NCI-H748 (cell line): Measurements from ENCODE around the gene GRK1.
"Not testable (repeated sequence)": the region's sequence is repeated elsewhere in the genome, so short reads cannot be mapped to it uniquely, and the experiment has no call there.

ENCODE experiments used
- DNase-seq: peaks from one replicate; lab custom pipeline; 2025; ENCODE audit not compliant: unreplicated experiment; lab: John Stamatoyannopoulos, UW

Gene GRK1

DNA sequence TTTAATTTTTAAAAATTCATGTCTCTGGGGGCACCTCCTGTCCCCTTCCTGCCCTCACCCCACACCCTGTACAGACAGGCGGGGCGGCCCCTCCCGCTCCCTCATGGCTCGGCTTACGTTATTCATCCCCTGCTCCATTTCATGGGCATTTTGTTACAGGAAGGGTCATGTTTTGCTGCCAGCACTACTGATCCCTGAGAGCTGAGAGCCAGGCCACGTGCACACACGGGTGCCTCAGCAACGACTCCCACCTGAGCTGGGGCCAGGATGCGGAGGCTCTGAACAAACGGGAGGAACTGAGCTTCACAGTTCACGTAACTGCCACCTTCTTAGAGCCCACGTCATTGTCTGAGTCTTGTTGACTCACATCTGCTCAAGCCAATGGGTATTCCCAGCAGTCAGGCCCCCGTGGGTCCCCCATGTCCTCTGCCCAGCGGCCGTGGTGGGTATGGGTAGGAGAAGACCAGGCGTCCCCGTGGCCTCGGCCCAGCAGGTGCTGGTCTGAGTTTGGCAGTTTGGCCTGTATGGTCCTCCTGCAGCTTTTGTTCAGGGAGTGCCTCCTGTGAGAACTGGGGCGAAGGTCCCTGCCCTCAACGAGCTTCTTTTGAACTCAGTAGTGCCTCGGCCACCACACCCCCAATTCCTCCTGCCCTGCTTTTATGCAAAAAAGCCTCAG lies 75.6 kb downstream of the GRK1 start:
- no peak for DNase-seq

DNA sequence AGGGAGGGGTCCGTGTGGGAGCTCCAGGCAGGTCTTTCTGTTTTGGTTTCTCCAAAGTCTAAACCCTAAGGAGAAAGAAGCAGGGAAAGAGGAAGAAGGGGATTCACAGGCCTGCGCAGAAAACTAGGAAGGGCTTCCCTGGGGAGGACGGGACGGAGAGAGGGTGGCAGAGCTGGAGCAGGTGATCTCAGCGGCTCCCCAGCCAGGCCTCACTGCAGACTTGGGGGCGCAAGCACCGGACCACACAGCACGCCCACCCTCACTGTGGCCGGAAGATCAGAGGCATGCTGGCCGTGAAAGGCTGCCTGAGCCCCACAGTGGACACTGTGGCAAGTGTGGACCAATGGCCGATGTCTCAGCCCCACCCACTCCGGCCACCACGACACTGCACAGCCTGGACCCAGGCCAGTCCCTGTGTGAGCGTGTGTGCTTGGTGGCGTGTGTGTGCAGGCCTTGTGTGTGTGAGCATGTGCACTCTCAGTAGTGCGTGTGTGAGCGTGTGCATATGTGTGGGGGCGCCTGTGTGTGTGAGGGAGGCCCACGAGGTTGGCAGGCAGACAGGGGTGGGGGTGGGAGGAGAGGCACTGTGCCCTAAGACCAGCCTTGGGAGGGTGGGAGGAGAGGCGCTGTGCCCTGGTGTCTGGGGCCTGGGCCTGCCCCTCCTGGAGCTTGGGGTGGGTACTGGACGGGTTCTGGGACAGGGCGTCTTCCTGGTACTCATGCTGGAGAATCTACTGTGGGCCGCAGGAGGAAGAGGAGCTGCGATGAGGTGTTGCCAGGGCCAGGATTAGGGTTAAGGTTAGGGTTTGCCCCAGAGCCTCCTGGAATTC lies 76.6 kb downstream of the GRK1 start:
- DNase-seq, result no peak

- no peak for DNase-seq
Measured at GRCh38 chr13:113744197-113745000, 77.4 kb downstream of the GRK1 start.

DNA sequence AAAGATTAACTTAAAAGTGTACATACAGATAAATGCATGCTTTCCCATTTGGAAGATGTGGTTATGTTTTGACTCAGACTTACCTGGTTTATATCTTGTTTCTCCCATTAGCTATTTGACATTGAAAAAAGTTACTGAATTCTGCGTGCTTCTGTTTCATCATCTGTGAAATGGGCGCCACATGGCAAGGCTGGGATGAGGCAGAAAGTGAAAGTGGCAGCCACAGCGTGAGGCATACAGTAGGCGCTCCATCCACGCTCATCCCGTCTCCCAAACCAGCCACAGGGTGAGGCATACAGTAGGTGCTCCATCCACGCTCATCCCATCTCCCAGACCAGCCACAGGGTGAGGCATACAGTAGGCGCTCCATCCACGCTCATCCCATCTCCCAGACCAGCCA lies 78.0 kb downstream of the GRK1 start:
- DNase-seq, result no peak

DNA sequence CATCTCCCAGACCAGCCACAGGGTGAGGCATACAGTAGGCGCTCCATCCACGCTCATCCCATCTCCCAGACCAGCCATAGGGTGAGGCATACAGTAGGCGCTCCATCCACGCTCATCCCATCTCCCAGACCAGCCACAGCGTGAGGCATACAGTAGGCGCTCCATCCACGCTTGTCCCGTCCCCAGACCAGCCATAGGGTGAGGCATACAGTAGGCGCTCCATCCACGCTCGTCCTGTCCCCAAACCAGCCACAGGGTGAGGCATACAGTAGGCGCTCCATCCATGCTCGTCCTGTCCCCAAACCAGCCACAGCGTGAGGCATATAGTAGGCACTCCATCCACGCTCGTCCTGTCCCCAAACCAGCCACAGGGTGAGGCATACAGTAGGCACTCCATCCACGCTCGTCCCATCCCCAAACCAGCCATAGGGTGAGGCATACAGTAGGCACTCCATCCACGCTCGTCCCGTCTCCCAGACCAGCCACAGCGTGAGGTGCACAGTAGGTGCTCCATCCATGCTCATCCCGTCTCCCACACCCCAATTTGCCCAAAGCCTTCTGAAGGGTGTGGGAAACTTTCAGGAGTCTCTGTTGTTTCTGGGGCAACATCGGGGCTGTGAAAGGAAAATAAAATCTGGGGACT lies 78.6 kb downstream of the GRK1 start:
- DNase-seq, result not testable (repeated sequence)

- DNase-seq, result no peak
Measured at GRCh38 chr13:113746143-113746525, 79.1 kb downstream of the GRK1 start.

DNA sequence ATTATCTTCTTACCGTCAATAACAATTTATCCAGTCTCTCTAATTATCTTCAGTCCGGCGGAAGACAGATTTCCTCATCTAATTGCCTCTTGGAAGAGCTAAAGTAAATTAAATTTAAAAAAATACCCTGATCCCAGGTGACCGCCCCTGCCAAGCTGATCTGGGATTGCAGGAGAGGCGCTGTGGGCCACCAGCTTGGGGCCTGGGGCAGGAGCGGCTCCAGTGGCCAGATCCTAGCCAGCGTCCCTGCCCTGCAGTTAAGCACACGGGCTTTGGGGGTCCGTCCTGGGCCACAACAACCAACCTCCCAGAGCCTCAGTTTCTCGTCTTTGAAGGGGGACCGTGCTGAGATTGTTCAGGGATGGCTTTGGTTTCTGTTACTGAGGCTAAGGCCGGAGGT lies 79.7 kb downstream of the GRK1 start:
- DNase-seq, result peak; percentile 21

DNA sequence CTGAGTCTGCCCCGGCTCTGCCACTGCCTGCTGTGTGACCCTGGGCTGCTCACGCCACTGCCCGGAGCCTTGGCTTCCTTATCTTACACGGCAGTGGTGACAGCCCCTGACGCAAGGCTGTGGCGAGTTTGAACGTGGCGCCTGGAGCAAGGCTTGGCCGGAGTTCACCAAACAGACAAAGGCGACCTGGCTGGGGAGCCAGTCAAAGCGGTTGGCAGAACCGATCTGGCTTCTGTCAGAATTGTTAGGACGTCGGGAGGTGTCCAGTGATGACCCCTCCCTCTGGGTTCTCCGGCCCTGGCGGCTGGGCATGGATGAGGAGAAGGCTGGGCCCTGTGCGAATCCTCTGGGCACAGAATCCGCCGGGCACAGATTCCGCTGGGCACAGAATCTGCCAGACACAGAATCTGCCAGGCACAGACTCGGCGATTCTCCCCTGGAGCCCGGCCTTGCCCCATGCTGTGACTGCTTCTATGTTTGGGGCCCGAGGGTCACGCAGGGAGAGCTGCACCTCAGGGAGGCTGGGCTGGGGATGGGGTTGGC lies 80.3 kb downstream of the GRK1 start:
- DNase-seq, result no peak

DNA sequence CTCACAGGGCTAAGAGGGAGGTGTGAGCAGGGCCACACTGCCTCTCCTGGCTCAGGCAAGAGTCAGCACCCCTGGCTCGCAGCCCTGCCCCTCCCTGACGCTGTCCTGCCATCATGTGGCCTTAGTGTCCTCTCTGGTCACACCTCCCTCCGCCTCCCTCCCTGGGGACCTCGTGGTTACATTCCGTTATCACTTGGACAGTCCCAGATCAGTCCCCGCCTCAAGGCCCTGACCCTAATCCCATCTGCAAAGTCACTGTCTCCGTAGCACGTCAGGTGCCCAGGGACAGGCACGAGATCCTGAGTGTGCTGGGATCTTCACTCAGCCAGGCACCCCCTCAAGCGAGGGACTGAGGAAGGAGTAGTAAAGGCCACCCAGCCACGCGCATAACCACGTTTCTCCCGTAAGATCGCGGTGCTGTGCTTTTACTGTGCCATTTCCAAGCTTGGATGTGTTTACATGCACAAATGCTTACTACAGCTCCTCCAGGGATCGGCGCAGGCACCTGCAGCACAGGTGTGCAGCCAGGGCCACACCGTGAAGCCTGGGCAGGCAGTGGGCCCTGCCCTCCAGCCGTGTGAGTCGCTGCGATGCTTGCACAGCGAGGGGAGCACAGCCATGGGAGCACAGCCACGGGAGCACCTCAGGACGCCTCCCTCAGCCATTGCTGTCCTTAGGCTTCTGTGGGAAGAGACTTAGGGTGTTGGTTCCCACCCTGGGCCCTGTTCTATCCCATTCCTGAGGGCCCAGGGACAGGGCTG lies 81.3 kb downstream of the GRK1 start:
- DNase-seq, result no peak

- DNase-seq, result no peak
Measured at GRCh38 chr13:113748862-113749451, 81.9 kb downstream of the GRK1 start.

DNA sequence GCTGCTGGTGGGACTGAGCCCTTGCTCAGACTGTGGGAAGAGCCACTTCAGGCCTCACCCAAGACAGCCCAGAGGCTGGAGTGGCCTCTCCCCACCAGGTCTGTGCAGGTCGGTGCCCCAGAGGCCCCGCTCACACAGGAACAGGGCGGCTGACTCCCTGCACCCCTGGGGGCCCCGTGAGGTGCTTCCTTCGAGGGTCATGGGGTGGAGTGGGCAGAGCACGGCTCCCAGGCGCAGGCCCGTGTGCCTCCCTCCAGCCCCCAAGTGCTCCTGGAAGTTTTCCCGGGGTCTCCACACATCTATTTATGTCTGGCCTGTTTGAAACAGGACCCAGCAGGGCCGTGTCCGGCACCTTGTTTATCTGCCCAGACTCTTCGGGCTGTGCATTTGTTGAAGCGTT lies 82.5 kb downstream of the GRK1 start:
- DNase-seq, result no peak

- DNase-seq, result no peak
Measured at GRCh38 chr13:113749967-113750366, 82.9 kb downstream of the GRK1 start.

- DNase-seq, result no peak
Measured at GRCh38 chr13:113750554-113751399, 83.8 kb downstream of the GRK1 start.

GRCh38 chr13:113751491-113751890 lies 84.5 kb downstream of the GRK1 start:
- no peak for DNase-seq

GRCh38 chr13:113752211-113752986 lies 85.4 kb downstream of the GRK1 start:
- not testable (repeated sequence) for DNase-seq

GRCh38 chr13:113753171-113753570 lies 86.2 kb downstream of the GRK1 start:
- no peak for DNase-seq

DNA sequence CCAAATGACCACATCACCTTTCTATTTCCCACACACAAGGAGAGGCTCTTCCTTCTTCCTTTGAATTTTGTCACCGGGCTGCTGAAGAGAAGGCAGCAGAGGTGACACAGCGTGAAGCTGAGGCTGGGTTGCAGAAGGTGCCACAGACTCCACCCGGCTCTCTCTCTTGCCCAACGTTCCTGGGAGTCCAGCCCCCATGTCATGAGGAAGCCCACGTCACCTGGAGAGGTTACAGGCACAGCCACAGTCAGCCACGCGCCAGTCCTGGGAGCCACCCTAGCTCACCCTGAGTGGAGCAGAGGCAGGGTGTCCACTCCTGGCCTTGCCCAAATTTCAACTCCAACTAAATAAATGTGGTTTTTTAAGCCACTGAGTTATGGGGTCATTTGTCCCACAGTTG lies 87.2 kb downstream of the GRK1 start:
- DNase-seq, result no peak

- no peak for DNase-seq
Measured at GRCh38 chr13:113754691-113755090, 87.7 kb downstream of the GRK1 start.
